Measurements from ENCODE around the gene NAGA. TPM values are rescaled to one million over a fixed set of nuclear protein-coding genes. Genes with fewer than 3 reads are reported as not detected.

The NAGA gene
- total RNA-seq, 2 experiments from 2014 or later: 19.7 to 20.0 TPM

DNA sequence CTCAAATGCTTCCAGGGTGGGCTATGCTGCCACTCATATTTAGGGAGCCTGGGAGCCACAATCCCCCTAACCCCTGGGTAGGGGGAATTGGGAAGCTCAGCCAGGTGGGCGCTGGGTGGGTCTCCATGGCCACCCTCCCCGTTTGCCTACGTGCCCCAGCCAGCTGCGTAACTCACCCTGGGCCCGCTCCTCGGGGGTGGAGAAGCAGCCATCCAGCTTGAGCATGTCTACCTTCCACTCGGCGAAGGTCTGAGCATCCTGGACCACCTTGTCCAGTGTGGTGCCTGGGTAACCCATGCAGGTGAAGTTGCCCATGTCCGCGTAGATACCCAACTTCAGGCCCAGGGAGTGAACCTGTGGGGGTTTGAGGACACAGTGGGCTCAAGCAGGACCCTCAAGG, 3.7 kb downstream of the NAGA start:
- Mint-ChIP-seq H3K27ac (no peak overlapping the region), H3K4me1 (peaks cover 13% of the 10 kb centered on the region), H3K9me3 (ENCODE audit: low read depth) (no peaks in the 10 kb centered on the region), H3K4me3 (no peak overlapping the region), H3K36me3 (ENCODE audit: low read depth) (peaks cover 41% of the 10 kb centered on the region), H3K27me3 (no peaks in the 10 kb centered on the region)
- ChIA-PET POLR2A (interaction anchor here (1.1 kb wide), 1 partner anchor 36 kb away, joined by 4 read pairs; no protein-coding TSS in a partner anchor), CTCF (interaction anchor here (0.6 kb wide), 1 partner anchor 1019 kb away, joined by 3 read pairs; no protein-coding TSS in a partner anchor)
- intact Hi-C loops (cut with DNase I, micrococcal nuclease): no loop called here
- no peak for ATAC-seq
- no peak for DNase-seq

- POLR2A ChIA-PET: no interaction called here
- H3K4me3 Mint-ChIP-seq: no peak overlapping the region
- H3K36me3 Mint-ChIP-seq (ENCODE audit: low read depth): peaks cover 41% of the 10 kb centered on the region
- no peak overlapping the region for H3K27ac Mint-ChIP-seq
- CTCF ChIA-PET: no interaction called here
- DNase-seq (no peak), ATAC-seq (no peak)
- H3K27me3 Mint-ChIP-seq: no peaks in the 10 kb centered on the region
- intact Hi-C loops (cut with DNase I, micrococcal nuclease): no loop called here
- peaks cover 7% of the 10 kb centered on the region for H3K4me1 Mint-ChIP-seq
- no peaks in the 10 kb centered on the region for H3K9me3 Mint-ChIP-seq (ENCODE audit: low read depth)
Observed at GRCh38 chr22:42066126-42066761, 4.4 kb downstream of the NAGA start.

DNA sequence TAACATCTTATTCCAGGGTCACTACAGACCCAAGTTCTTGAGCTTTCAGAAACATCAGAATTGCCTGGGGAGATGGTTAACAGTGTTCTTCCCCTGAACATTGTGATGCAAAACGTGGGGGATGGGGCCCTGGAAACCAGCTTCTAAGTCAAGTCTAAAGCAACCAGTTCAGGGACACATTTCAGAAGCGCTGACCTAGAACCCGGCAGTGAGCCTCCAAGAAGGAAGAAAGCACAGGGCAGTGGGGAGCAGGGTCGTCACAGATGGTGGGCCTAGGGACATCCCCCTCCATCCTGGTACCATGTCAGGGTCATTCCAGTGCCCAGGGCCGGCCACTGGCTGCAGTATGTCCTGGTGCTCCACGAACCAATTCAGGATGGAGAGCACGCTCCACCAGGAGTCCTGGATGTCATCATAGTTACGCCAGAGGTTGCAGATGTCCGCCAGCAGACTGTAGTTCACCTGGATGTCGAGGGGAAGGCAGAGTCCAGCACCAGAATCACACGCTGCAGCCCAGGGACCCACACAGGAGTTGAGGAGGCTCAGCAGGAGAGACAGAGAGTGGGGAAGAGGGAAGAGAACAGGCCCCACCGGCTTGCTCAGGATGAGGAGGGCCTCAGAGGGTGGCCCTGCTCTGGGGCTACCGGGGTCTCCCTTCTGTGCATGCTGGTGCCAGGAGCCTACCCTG, 5.0 kb downstream of the NAGA start:
- POLR2A ChIA-PET: interaction anchor here (0.5 kb wide), 1 partner anchor 312 kb away, joined by 4 read pairs; no protein-coding TSS in a partner anchor
- no peak overlapping the region for H3K4me3 Mint-ChIP-seq

DNA sequence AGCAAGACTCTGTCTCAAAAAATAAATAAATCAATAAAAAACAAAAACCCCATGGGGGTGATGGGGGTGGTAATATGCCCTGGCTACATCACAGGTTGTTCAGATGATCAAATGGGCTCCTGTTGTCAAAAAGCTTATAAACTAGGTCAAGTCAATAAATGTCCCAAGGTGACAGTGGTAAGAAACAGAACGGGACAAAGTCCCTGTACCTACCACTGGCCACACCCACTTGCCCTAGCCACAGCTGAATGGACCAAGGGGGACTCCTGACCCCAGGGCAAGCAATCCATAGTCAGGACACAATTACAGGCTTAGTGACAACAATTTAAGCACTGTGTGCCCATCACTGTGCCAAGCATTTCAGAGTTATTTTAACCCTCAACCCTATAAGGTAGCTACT, 6.0 kb downstream of the NAGA start:
- ATAC-seq (no peak), DNase-seq (no peak)
- POLR2A ChIA-PET: no interaction called here
- no peaks in the 10 kb centered on the region for H3K9me3 Mint-ChIP-seq (ENCODE audit: low read depth)
- peaks cover 4% of the 10 kb centered on the region for H3K4me1 Mint-ChIP-seq
- H3K4me3 Mint-ChIP-seq: no peak overlapping the region
- intact Hi-C loops (cut with DNase I, micrococcal nuclease): no loop called here
- no peak overlapping the region for H3K27ac Mint-ChIP-seq
- CTCF ChIA-PET: interaction anchor here (0.9 to 2.0 kb wide), 3 partner anchors 11 to 367 kb away, joined by 3 to 5 read pairs (median 3); no protein-coding TSS in a partner anchor
- peaks cover 53% of the 10 kb centered on the region for H3K36me3 Mint-ChIP-seq (ENCODE audit: low read depth)
- no peaks in the 10 kb centered on the region for H3K27me3 Mint-ChIP-seq

More for the DNA sequence above, 5.0 kb downstream of the NAGA start:
- Mint-ChIP-seq H3K4me1 (peaks cover 4% of the 10 kb centered on the region), H3K9me3 (ENCODE audit: low read depth) (no peaks in the 10 kb centered on the region), H3K27me3 (no peaks in the 10 kb centered on the region), H3K27ac (no peak overlapping the region), H3K36me3 (ENCODE audit: low read depth) (peaks cover 47% of the 10 kb centered on the region)
- ATAC-seq: no peak
- DNase-seq: no peak
- CTCF ChIA-PET: interaction anchor here (0.6 to 0.9 kb wide), 2 partner anchors 21 to 368 kb away, joined by 3 read pairs; no protein-coding TSS in a partner anchor
- intact Hi-C loops (cut with DNase I, micrococcal nuclease): no loop called here

DNA sequence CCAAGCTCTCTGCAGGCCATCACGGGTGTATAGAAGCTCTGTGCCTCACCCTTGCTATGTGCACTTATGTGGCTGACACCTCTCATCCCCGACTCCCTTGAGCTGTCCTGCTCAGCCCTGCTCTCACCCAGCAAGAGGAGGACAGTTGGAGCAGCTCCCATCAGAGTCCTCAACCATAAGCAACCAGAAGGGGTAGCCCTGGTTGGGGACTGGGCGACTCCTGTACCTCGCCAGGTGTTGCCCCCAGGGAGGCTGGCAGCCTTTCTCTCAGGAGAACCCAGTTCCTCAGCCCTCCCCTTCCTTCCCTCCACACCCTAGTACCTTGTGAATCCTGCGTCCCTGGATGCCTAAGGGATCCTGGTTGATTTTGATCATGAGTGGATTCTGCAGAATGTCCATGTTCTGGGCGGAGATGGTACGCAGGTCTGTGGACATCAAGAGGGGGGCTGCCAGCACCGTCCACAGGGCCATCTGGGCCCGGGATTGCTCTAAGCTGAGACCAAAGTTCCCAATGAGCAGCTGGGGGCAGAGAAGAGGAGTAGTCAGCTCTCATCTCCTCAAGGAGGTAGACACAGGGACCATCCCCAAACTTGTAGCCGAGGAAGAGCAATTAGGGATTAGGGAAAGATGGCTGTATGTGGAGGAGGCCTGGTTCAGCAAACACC, 8.0 kb downstream of the NAGA start:
- Mint-ChIP-seq H3K27ac (no peak overlapping the region), H3K4me1 (no peaks in the 10 kb centered on the region), H3K9me3 (ENCODE audit: low read depth) (peaks cover 4% of the 10 kb centered on the region), H3K27me3 (no peaks in the 10 kb centered on the region), H3K4me3 (no peak overlapping the region), H3K36me3 (ENCODE audit: low read depth) (peaks cover 57% of the 10 kb centered on the region)
- ATAC-seq: no peak
- POLR2A ChIA-PET: no interaction called here
- intact Hi-C loops (cut with DNase I, micrococcal nuclease): no loop called here
- no peak for DNase-seq
- CTCF ChIA-PET: interaction anchor here (1.0 to 2.0 kb wide), 2 partner anchors 13 to 29 kb away, joined by 3 to 5 read pairs; no protein-coding TSS in a partner anchor

- Mint-ChIP-seq H3K4me1 (no peaks in the 10 kb centered on the region), H3K4me3 (no peak overlapping the region), H3K27me3 (no peaks in the 10 kb centered on the region), H3K9me3 (ENCODE audit: low read depth) (peaks cover 12% of the 10 kb centered on the region), H3K27ac (no peak overlapping the region), H3K36me3 (ENCODE audit: low read depth) (peaks cover 60% of the 10 kb centered on the region)
- ChIA-PET POLR2A (no interaction called here), CTCF (interaction anchor here (0.5 to 1.1 kb wide), 3 partner anchors 17 to 528 kb away, joined by 3 to 5 read pairs (median 3); no protein-coding TSS in a partner anchor)
- no peak for ATAC-seq
- intact Hi-C loops (cut with DNase I, micrococcal nuclease): no loop called here
- no peak for DNase-seq
Observed at GRCh38 chr22:42061041-42061440, 9.6 kb downstream of the NAGA start.

DNA sequence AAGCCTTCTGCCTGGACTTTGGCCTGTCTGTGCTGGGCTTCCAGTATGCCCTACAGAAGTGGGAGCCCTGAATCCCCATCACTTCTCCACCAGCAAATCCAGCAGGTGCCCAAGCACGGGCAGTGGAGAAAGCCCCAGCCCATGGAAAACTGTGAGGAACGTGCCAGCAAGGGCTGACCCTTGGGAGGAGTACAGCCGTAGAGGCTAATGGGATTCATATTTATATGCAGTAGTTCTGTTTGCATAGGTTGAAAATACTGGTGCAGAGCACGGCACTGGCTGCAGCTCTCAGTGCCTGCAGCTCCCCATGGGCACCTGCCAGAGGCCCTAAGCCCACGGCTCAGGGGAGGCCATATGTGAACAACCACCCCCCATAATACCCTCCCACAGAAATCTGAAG, 10.1 kb downstream of the NAGA start:
- H3K4me3 Mint-ChIP-seq: no peak overlapping the region
- ChIA-PET POLR2A (no interaction called here), CTCF (interaction anchor here (0.6 to 1.1 kb wide), 2 partner anchors 16 to 528 kb away, joined by 3 read pairs; no protein-coding TSS in a partner anchor)
- ATAC-seq (no peak), DNase-seq (no peak)
- intact Hi-C loops (cut with DNase I, micrococcal nuclease): no loop called here
- H3K27ac Mint-ChIP-seq: no peak overlapping the region
- H3K4me1 Mint-ChIP-seq: no peaks in the 10 kb centered on the region
- peaks cover 12% of the 10 kb centered on the region for H3K9me3 Mint-ChIP-seq (ENCODE audit: low read depth)
- no peaks in the 10 kb centered on the region for H3K27me3 Mint-ChIP-seq
- H3K36me3 Mint-ChIP-seq (ENCODE audit: low read depth): peaks cover 57% of the 10 kb centered on the region

- ATAC-seq (no peak), DNase-seq (no peak)
- H3K9me3 Mint-ChIP-seq (ENCODE audit: low read depth): peaks cover 12% of the 10 kb centered on the region
- no peaks in the 10 kb centered on the region for H3K4me1 Mint-ChIP-seq
- ChIA-PET POLR2A (no interaction called here), CTCF (no interaction called here)
- no peaks in the 10 kb centered on the region for H3K27me3 Mint-ChIP-seq
- H3K27ac Mint-ChIP-seq: no peak overlapping the region
- H3K36me3 Mint-ChIP-seq (ENCODE audit: low read depth): peaks cover 36% of the 10 kb centered on the region
- intact Hi-C loops (cut with DNase I, micrococcal nuclease): no loop called here
- H3K4me3 Mint-ChIP-seq: no peak overlapping the region
Observed at GRCh38 chr22:42056757-42057511, 13.7 kb downstream of the NAGA start.

DNA sequence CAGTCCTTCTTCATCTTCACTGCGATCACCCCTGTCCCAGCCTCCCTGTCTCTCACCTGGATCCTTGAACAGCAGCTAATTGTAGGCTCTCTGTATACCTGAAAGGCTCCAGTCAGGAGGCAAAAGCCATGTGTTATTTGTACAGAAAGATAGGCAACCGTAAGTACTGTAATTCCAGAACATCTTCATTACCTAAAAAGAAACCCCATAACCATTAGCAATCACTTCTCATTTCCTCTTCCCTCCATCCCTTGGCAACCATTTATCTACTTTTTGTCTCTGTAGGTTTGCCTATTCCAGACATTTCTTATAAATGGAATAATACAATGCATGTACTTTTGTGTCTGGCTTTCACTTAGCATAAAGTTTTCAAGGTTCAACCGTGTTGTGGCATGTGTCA, 17.8 kb downstream of the NAGA start:
- H3K27ac Mint-ChIP-seq: no peak overlapping the region
- peaks cover 10% of the 10 kb centered on the region for H3K36me3 Mint-ChIP-seq (ENCODE audit: low read depth)
- intact Hi-C loops (cut with DNase I, micrococcal nuclease): no loop called here
- no peaks in the 10 kb centered on the region for H3K27me3 Mint-ChIP-seq
- ChIA-PET CTCF (no interaction called here), POLR2A (no interaction called here)
- no peak for DNase-seq
- H3K4me3 Mint-ChIP-seq: no peak overlapping the region
- no peaks in the 10 kb centered on the region for H3K4me1 Mint-ChIP-seq
- ATAC-seq: no peak
- peaks cover 8% of the 10 kb centered on the region for H3K9me3 Mint-ChIP-seq (ENCODE audit: low read depth)

GRCh38 chr22:42050641-42051180, 19.9 kb downstream of the NAGA start:
- intact Hi-C loops (cut with DNase I, micrococcal nuclease): no loop called here

GRCh38 chr22:42041784-42042183, 28.8 kb downstream of the NAGA start:
- Mint-ChIP-seq H3K27ac (no peak overlapping the region), H3K4me1 (no peaks in the 10 kb centered on the region), H3K36me3 (ENCODE audit: low read depth) (peaks cover 8% of the 10 kb centered on the region), H3K9me3 (ENCODE audit: low read depth) (peaks cover 11% of the 10 kb centered on the region), H3K27me3 (no peaks in the 10 kb centered on the region), H3K4me3 (no peak overlapping the region)
- CTCF ChIA-PET: interaction anchor here (0.5 to 1.9 kb wide), 3 partner anchors 28 to 616 kb away, joined by 3 to 4 read pairs (median 4); no protein-coding TSS in a partner anchor
- no peak for ATAC-seq
- intact Hi-C loops (cut with DNase I, micrococcal nuclease): no loop called here
- POLR2A ChIA-PET: no interaction called here
- DNase-seq: no peak

More at GRCh38 chr22:42050641-42051180, 19.9 kb downstream of the NAGA start:
- DNase-seq (no peak), ATAC-seq (no peak)
- H3K4me1 Mint-ChIP-seq: no peaks in the 10 kb centered on the region
- ChIA-PET POLR2A (no interaction called here), CTCF (interaction anchor here (0.6 kb wide), 1 partner anchor 261 kb away, joined by 3 read pairs; no protein-coding TSS in a partner anchor)
- no peak overlapping the region for H3K27ac Mint-ChIP-seq
- no peaks in the 10 kb centered on the region for H3K27me3 Mint-ChIP-seq
- H3K9me3 Mint-ChIP-seq (ENCODE audit: low read depth): no peaks in the 10 kb centered on the region
- peaks cover 2% of the 10 kb centered on the region for H3K36me3 Mint-ChIP-seq (ENCODE audit: low read depth)
- H3K4me3 Mint-ChIP-seq: no peak overlapping the region

Data from activated CD4-positive, alpha-beta T cell treated with anti-CD3 and anti-CD28 coated beads for 36 hours (primary cell).